Right atrium auricular region (tissue), 2 donors: Measurements from ENCODE around the gene MAGEF1. TPM values are rescaled to one million over a fixed set of nuclear protein-coding genes. Genes with fewer than 3 reads are reported as not detected.
"Not testable (repeated sequence)": the region's sequence is repeated elsewhere in the genome, so short reads cannot be mapped to it uniquely, and the experiment has no call there.

Source experiments
- DNase-seq: peaks from one replicate; pipeline ENCODE4 v3.0.0-alpha.2; 2019; ENCODE audit warnings: low spot score
- H3K27ac ChIP-seq, 2 donors: fragments of 200-600 bp; sonication (generic); 1 replicate in 1 of 2; 2 replicates in 1 of 2; pipeline ENCODE4 v1.5.1; 2016 to 2019
- H3K27me3 ChIP-seq, 2 donors: fragments of 200-600 bp; sonication (generic); one replicate each; pipeline versions ENCODE4 v1.5.1 to v1.6.0; 2017 to 2019
- H3K36me3 ChIP-seq: fragments of 200-600 bp; sonication (generic); one replicate; pipeline ENCODE4 v1.5.1; 2016
- H3K4me1 ChIP-seq, 2 donors: fragments of 200-600 bp; sonication (generic); one replicate each; pipeline versions ENCODE4 v1.5.1 to v1.6.0; 2017 to 2019
- H3K4me3 ChIP-seq, 2 donors: fragments of 200-600 bp; sonication (generic); 1 replicate in 1 of 2; 2 replicates in 1 of 2; pipeline ENCODE4 v1.5.1; 2017 to 2019; ENCODE audit warnings: mild to moderate bottlenecking in 1 of 2, moderate library complexity in 1 of 2
- H3K9me3 ChIP-seq, 2 donors: fragments of 200-600 bp; sonication (generic); one replicate each; pipeline ENCODE4 v1.5.1; 2019
- total RNA-seq, 2 donors: library from RNA; depleted of rRNA; stranded (reverse); fragments of >200 nt; gene quantifications; one replicate each; pipeline ENCODE4 v1.1.0, GENCODE V29; 2016
- TF ChIP-seq, protein P1 (sequence below), 2 donors: fragments of 200-600 bp; sonication (generic); IDR thresholded peaks; one replicate each; pipeline ENCODE4 v1.5.1; 2019; ENCODE audit warnings: antibody characterized with exemption in 2 of 2

Gene MAGEF1
- total RNA-seq, 2 donors from 2014 or later, result 26.9 to 32.2 TPM

DNA sequence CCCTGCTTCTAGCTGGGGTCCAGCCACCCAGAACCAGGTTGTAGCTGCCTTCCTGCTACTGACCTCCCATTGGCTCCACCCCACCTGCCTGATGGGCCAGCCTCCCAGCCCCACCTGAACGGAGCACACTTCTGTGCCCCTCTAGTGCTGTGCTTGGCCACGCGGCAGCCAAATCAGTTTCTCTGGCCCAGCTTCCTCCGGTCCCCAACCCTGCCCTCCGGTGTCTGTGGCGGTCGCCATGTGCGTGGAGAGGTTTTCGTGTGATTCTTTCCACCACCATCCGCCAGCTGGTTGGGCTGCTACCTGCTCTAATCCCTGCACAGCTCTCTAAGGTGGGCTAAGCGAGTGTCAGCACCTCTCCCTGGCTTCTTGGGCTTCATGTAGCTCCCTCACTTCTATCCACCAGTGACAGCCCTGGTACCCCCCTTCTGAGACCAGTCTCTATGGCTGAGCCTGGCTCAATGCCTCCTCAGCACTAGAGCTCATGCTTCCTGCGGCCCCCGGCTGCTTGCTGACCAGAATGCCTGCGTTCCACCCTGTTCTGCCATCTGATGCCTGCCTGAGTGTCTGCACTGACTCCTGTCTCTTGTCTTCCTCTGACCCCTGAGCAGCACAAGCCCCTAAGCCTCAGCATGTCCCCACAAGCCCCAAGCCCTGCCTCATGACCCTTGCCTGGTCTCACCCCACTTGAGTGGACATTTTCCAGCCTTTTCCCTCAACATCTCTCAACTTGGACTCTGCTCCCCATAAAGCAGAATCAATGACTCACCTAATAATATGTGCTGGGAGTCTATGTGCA is 23.2 kb upstream of the MAGEF1 start:
- TF ChIP-seq, protein P1, sequence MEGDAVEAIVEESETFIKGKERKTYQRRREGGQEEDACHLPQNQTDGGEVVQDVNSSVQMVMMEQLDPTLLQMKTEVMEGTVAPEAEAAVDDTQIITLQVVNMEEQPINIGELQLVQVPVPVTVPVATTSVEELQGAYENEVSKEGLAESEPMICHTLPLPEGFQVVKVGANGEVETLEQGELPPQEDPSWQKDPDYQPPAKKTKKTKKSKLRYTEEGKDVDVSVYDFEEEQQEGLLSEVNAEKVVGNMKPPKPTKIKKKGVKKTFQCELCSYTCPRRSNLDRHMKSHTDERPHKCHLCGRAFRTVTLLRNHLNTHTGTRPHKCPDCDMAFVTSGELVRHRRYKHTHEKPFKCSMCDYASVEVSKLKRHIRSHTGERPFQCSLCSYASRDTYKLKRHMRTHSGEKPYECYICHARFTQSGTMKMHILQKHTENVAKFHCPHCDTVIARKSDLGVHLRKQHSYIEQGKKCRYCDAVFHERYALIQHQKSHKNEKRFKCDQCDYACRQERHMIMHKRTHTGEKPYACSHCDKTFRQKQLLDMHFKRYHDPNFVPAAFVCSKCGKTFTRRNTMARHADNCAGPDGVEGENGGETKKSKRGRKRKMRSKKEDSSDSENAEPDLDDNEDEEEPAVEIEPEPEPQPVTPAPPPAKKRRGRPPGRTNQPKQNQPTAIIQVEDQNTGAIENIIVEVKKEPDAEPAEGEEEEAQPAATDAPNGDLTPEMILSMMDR (IDR thresholded peaks at IDR 0.05), result no peak
- H3K4me1 ChIP-seq, result no peaks in the 10 kb centered on the region
- peak; percentile 18 for DNase-seq
- no peak overlapping the region for H3K4me3 ChIP-seq
- no peaks in the 10 kb centered on the region for H3K36me3 ChIP-seq
- H3K27ac ChIP-seq, result no peak overlapping the region
- no peaks in the 10 kb centered on the region for H3K27me3 ChIP-seq
- no peaks in the 10 kb centered on the region for H3K9me3 ChIP-seq

DNA sequence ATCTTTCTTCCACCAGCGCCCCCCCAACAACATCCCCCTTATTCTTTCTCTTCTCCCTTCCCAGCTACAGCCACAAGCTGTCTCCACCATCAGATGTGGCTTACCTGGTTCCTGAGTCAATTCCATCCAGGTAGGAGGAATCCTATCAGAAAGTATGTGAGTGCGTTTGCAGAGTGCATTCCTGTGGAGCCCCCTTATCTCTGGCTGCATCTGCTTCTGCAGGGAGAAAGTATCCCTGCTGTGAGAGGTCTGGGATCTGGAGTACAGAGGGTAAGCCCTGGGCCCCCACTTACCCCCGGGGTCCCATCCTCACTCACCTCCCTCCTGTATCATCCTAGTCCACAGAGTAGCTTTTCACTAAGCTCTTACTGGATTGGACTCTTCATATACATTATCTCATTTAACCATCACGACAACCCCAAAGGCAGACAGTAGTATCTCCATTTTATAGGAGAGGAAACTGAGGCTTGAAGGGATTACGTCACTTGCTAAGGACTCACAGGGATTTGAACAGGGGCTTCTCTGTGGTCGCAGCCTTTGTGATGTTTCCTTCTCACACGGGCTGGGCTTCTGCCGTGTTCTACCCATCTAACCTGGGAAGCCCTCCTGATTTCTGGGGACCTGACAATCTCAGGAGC is 22.2 kb upstream of the MAGEF1 start:
- H3K4me1 ChIP-seq, result no peaks in the 10 kb centered on the region
- DNase-seq, result no peak
- no peaks in the 10 kb centered on the region for H3K36me3 ChIP-seq
- no peak overlapping the region for H3K4me3 ChIP-seq
- no peaks in the 10 kb centered on the region for H3K27me3 ChIP-seq
- no peak overlapping the region for H3K27ac ChIP-seq
- no peaks in the 10 kb centered on the region for H3K9me3 ChIP-seq
- TF ChIP-seq, protein P1 (IDR thresholded peaks at IDR 0.05), result no peak

DNA sequence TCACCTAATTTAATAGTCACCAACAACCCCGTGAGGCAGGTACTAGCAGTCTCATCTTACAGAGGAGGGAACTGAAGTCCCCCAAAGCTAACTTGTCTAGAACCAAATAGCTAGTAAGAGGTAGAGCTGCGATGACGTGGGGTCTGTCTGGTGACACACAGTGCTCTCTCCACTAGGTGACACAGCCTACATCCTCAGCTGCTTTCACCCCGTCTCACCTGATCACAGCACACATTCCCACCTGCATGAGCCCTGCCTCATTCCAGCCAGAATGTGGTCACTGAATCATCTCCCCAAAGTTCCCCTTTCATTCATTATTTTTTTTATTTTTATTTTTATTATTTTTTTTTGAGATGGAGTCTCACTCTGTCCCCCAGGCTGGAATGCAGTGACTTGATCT is 21.3 kb upstream of the MAGEF1 start:
- Histone ChIP-seq H3K4me3 (no peak overlapping the region), H3K27ac (no peak overlapping the region), H3K4me1 (no peaks in the 10 kb centered on the region), H3K36me3 (no peaks in the 10 kb centered on the region), H3K9me3 (no peaks in the 10 kb centered on the region), H3K27me3 (no peaks in the 10 kb centered on the region)
- peak; percentile 26 for DNase-seq
- TF ChIP-seq, protein P1 (IDR thresholded peaks at IDR 0.05), result no peak

DNA sequence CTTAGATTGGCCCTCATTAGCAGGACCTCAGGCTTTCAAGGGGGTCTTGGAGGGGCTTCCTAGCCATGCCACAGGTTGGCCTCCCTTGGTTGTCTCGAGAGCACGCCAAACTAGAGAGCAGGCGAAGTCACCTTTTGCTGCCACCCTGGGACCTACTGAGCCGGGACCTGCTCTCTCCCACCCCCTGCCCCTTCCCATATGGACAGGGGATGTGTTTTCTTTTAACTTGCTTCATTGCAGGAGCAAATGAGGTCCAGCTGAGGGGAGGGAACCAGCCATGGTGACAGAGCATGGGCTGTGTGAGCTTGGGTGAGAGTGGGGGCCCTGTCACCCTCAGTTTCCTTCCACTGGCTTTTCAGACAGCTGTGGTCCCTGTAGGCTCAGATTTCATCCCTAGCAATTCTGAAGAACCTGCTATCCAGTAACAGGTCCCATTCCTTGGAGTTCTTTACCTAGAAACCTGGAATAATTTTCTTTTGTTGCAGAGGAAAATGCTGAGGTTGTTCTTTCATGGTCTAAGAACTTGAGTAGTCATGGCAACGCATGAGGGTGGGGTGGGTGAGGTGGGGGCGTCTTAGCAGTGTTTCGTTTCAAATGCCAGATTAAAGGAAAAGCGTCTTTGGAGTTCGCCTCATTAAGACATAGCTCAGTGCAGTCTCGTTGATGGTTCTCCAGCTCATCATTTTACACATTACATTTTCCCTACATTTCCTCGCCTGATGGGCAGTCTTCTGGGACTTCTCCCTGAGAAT is 20.1 kb upstream of the MAGEF1 start:
- H3K9me3 ChIP-seq, result no peaks in the 10 kb centered on the region
- no peaks in the 10 kb centered on the region for H3K4me1 ChIP-seq
- H3K27ac ChIP-seq, result no peak overlapping the region
- TF ChIP-seq, protein P1 (IDR thresholded peaks at IDR 0.05), result no peak
- peak; percentile 16 for DNase-seq
- no peaks in the 10 kb centered on the region for H3K27me3 ChIP-seq
- H3K4me3 ChIP-seq, result no peak overlapping the region
- no peaks in the 10 kb centered on the region for H3K36me3 ChIP-seq

DNA sequence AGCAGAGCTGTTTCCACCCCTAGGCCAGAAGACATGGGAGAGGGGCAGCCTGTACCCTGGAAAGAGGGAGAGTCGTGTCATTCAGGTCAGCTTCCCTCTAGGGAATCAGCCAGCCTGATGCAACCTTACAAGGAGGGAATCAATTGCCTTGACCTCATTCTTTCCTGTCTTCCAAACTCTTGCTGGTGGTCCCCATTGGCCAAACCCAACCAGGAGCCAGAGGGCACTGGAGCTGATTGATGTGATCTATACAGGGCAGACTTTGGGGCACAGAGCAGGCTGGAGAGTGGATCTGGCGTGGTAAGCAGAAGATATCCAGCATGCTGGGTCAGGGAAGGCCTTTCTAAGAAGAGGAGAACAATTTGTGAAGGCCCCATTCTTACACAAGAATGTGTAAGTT is 19.1 kb upstream of the MAGEF1 start:
- H3K27ac ChIP-seq, result no peak overlapping the region

DNA sequence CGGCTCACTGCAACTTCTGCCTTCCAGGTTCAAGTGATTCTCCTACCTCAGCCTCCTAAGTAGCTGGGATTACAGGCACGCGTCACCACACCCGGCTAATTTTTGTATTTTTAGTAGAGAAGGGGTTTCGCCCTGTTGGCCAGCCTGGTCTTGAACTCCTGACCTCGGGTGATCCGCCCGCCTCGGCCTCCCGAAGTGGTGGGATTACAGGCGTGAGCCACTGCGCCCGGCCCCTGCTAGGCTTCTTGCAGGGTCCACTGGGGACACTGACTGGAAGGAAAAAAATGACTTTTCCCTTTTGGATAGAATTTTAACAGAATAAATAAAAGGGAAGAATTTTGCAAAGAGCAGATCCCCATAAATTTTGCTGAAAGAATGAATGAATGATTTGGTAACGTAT is 17.3 kb upstream of the MAGEF1 start:
- peak; percentile 42 for DNase-seq
- not testable (repeated sequence) for H3K27ac ChIP-seq, H3K4me1 ChIP-seq, H3K36me3 ChIP-seq, H3K9me3 ChIP-seq, H3K4me3 ChIP-seq, H3K27me3 ChIP-seq

More for the DNA sequence above, 19.1 kb upstream of the MAGEF1 start:
- peak; percentile 47 for DNase-seq
- TF ChIP-seq, protein P1 (IDR thresholded peaks at IDR 0.05), result no peak
- Histone ChIP-seq H3K4me3 (no peak overlapping the region), H3K9me3 (no peaks in the 10 kb centered on the region), H3K4me1 (no peaks in the 10 kb centered on the region), H3K27me3 (no peaks in the 10 kb centered on the region), H3K36me3 (no peaks in the 10 kb centered on the region)
